Fibroblast of skin of abdomen (primary cell): Measurements from ENCODE around the gene PDPR.
"Not testable (repeated sequence)": the region's sequence is repeated elsewhere in the genome, so short reads cannot be mapped to it uniquely, and the experiment has no call there.

Experiments used
- DNase-seq: peaks from one replicate; pipeline ENCODE4 v3.0.0-alpha.2; 2013

PDPR gene

DNA sequence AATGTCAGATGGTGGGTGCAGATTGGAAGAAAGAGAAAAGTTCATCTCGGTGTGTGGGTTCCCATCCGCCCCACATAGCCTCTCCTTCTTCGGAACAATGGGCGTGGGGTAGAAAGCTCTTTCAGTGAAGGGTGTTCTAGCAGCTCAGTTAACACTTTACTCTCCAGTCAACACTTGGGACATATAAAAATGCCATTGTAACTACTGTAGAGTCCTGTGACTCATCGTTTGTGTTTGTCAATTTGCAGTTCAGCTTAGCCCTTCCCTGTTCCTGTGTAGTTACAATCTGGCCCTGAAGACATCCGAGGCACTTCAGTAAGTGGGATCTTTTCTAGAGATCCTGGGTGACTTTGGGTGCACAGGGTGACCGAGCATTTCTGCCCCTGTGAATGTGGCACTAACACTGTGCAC is 47.9 kb downstream of the PDPR start:
- peak; percentile 38 for DNase-seq

DNA sequence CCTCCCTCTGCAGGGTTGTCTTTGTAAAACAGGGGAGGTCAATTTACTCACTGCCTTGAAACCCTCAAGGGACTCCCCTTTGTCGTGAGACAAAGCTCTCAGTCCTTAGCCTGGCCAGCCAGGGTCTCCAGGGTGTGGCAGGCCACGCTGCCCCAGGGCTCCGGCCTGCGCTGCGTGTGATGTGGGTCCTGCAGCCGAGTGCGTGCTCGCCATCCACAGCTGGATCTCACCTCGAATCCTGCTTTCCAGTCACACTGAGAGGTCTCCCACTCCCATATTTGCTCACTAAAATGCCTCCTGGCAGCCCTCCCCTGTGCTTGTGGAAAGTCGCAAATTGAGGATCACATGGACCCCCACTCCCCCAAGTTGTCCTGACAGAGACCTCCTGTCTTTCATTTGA is 49.5 kb downstream of the PDPR start:
- DNase-seq = no peak

GRCh38 chr16:70166688-70167087 is 52.6 kb downstream of the PDPR start:
- not testable (repeated sequence) for DNase-seq

DNA sequence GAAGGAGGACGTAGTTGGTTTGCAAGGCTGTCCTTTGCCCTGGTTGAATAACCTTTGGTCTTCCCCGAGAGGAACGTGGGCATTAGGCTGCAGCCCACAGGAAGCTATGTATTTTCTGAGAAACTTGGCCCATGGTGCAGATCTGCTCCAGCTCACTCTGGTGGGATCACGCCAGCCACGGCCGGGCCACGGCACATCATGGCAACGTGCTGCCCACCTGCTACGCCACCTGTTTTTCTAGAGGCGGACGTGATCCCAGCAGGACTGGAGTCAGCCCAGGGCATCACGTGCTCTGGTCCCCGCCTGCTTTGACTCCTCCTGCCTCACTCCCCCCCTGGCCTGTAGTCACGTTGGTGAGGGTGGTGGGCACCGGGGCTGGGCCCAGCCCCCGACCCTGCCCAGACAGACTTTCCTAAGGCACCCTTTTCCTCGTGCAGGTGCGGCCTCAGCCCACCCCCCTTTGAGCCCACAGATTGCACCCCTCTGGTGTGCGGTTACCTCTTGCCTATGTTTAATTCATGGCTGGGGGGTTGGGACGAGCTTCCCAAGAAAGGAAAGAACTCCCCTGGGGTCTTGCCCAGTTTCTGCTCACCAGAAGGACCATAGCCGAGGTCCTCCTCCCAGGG is 59.2 kb downstream of the PDPR start, which contains the start of gene CLEC18C:
Gene CLEC18C (plus strand): TSS at position 576 of the 626 bp plus-strand sequence. CDS start 492 bp downstream, outside the sequence.
- DNase-seq = not testable (repeated sequence)

DNA sequence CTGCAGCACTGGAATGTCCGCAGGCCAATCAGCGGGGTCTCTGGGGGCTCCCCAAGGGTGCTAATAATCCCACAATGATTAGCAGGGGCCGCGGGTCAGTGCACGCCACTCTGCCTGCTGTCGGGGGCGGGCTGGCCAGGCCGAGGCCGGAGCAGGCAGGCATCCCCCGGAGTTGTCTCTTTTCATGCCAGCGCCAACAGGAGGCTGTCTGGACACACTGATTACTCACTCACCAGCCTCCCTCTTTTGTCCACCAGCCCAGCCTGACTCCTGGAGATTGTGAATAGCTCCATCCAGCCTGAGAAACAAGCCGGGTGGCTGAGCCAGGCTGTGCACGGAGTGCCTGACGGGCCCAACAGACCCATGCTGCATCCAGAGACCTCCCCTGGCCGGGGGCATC is 59.8 kb downstream of the PDPR start:
- DNase-seq = not testable (repeated sequence)

DNA sequence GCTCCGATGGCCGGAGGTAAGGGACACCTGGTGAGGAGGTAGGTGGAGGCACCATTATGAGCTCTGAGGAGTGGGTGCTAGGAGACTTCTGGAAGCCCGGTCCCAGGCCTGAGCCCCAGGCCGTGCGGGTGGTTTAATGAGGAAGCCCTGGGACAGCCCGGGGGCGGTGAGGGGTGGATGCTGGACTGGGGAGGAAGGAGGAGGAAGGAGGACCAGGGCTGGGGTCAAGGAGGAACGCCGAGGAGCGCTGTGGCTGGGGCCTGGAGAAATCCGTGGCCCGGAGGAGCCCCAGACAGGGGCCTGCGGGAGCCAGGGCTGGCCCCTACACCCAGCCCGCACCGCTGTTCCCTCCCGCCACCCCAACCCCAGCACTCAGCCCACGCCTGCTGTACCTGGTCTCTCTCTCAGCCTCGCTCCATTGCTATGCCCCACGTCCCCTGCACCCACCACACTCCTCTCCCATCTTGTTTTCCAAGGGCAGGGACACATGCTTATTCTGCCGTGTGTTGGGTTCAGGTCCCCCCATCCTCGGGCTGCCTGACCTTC is 60.3 kb downstream of the PDPR start:
- DNase-seq = not testable (repeated sequence)

DNA sequence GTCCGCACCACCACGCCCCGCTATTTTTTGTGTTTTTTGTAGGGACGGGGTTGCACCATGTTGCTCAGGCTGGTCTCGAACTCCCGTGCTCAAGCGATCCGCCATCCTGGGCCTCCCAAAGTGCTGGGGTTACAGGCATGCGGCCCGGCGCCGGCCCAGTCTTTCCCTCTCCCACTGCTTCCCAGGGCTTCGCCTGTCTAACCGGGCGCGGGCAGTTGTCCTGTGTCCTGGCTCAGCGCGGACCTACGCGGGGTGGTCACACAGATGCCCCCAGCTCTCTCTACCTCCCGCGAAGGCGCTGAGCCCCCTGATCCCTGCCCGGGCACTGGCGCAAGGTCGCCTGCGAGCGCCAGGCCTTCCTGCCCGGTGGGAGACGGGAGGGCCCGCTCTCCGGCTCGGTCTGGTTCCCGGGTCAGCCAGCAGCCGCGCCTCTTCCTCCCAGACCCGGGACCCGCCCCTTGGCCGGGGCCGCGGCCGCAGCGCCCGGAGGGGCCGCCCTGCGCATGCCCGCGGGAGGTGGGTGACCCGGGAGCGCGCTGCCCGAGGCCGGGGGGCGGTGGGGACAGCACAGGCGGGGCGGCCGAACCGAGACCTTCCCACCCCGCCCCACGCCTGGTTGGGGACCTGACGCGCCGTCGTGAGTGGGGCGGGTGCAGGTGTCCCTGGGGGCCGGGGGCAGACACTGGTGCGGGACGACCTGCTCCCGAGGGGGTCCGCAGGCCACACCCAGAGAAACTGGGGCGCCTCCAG is 73.9 kb downstream of the PDPR start:
- not testable (repeated sequence) for DNase-seq

GRCh38 chr16:70188608-70188915 is 74.4 kb downstream of the PDPR start:
- DNase-seq = not testable (repeated sequence)

DNA sequence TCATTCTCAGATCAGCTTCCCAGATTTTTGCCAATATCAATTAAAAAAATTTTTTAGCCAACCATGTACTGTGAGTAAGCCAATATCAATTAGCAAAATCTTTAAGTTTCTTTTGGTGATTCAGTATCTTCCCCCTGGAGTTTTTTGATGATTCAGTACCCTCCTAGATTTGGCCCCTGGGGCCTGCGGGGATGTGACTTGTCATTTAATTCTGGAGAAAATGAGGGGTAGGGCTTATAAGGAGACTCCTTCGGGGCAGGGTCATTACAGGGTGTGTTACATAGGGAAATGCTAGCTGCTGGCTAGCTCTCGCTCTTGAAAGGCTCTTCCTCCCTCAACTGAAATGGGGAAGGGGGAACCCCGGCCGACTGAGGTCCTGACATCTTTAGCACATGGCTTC is 76.4 kb downstream of the PDPR start:
- not testable (repeated sequence) for DNase-seq

DNA sequence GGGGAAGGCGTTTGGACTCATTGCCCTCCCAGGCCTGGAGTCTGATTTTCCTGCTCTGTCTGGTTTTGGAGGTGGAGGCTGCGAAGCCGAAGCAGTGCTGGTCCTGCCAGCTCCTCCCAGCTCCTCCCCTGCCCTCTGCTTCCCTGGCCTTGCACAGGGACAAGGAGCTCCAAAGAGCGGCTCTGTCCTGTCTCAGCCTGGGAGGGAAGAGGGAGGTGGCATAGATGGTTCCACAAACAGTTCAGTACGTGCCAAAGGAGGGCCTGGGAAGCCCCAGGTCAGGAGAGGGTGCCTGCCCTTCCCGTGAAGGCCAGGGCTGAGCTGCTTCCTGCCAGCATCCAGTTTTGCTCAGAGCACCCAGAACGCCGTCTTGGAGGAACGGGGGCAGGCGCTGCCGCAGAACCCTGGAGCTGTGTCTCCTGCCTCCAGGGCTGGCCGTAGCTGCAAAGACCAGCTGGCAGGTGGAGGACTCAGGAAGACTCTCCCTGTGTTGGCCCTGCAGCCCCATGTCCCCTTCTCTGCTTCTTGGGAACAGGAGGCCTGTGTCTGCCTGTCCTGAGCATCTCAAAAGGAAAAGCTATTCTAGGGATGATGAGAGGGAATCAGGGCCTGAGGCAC is 82.7 kb downstream of the PDPR start:
- DNase-seq = not testable (repeated sequence)

- DNase-seq = not testable (repeated sequence)
Observed at GRCh38 chr16:70197611-70198010, 83.5 kb downstream of the PDPR start.

- DNase-seq = not testable (repeated sequence)
Observed at GRCh38 chr16:70198230-70198629, 84.1 kb downstream of the PDPR start.

- peak; percentile 25 for DNase-seq
Observed at GRCh38 chr16:70198666-70199065, 84.5 kb downstream of the PDPR start.

DNA sequence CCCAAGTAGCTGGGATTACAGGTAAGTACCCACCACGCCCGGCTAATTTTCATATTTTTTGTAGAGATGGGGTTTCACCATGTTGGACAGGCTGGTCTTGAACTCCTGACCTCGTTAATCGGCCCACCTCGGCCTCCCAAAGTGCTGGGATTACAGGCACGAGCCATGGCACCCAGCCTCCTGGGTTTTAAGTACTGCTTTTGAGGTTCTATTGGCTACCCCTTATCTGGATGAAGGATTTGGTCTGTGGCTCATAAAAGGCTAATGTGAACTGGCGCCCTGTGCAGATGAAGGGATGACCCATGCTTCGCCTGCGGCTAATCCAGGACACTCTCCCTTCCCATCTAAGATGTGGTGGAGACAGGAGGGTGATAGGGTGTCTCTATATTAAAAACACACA is 85.0 kb downstream of the PDPR start:
- DNase-seq = not testable (repeated sequence)

DNA sequence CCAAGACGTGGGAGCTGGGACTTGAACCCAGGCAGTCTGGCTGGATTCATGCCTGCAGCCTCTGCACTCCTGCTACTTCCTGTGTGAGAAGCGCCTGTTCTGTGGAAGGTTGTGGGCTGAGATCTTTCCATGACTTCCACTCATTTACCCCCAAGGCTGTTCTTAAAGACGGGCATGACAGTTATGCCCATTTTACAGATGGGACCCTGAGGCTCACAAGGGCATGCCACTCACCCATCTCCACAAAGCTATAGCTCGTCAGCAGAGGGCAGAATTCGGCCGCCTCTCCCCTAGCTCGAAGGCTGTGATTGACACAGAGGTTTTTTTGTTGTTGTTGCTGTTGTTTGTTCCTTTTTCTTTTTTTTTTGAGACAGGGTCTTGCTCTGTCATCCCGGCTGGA is 85.9 kb downstream of the PDPR start:
- not testable (repeated sequence) for DNase-seq

DNA sequence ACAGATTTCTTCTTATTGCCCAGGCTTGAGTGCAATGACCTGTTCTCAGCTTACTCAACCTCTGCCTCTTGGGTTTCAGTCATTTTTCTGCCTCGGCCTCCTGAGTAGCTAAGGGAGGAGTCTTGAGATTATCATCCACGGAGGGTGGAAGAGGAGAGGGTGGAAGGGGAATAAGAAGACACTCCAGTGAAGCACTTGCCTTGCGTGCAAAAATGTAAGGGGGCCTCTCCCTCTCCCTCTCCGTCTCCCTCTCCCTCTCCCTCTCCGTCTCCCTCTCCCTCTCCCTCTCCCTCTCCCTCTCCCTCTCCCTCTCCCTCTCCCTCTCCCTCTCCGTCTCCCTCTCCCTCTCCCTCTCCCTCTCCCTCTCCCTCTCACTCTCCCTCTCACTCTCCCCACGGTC is 89.4 kb downstream of the PDPR start:
- not testable (repeated sequence) for DNase-seq

- DNase-seq = not testable (repeated sequence)
Observed at GRCh38 chr16:70204010-70204409, 89.9 kb downstream of the PDPR start.

DNA sequence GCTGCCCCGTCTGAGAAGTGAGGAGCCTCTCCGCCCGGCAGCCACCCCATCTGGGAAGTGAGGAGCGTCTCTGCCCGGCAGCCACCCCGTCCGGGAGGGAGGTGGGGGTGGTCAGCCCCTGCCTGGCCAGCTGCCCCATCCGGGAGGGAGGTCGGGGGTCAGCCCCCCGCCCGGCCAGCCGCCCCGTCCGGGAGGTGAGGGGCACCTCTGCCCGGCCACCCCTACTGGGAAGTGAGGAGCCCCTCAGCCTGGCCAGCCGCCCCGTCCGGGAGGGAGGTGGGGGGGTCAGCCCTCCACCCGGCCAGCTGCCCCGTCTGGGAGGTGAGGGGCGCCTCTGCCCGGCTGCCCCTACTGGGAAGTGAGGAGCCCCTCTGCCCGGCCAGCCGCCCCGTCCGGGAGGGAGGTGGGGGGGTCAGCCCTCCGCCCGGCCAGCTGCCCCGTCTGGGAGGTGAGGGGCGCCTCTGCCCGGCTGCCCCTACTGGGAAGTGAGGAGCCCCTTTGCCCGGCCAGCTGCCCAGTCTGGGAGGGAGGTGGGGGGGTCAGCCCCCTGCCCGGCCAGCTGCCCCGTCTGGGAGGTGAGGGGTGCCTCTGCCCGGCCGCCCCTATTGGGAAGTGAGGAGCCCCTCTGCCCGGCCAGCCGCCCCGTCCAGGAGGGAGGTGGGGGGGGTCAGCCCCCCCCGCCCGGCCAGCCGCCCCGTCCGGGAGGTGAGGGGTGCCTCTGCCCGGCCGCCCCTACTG is 90.7 kb downstream of the PDPR start:
- DNase-seq = not testable (repeated sequence)

DNA sequence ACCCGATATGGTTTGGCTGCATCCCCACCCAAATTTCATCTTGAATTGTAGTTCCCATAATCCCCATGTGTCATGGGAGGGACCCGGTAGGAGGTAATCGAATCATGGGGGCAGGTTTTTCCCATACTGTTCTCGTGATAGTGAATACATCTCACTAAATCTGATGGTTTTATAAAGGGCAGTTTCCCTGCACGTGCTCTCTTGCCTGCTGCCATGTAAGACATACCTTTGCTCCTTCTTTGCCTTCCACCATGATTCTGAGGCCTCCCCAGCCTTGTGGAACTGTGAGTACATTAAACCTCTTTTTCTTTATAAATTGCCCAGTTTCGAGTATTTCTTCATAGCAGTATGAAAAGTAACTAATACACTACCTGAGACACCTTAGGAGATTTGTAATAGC is 92.2 kb downstream of the PDPR start:
- not testable (repeated sequence) for DNase-seq
